ENCODE data around the gene KIF16B. TPM values are rescaled to one million over a fixed set of nuclear protein-coding genes. Genes with fewer than 3 reads are reported as not detected.

Gene KIF16B
- total RNA-seq, 6 experiments from 2014 or later = 8.4 to 15.9 (median 11.7) TPM

GRCh38 chr20:16301986-16302385 lies 271.3 kb downstream of the KIF16B start:
- Histone ChIP-seq H3K27ac (no peak overlapping the region), H3K27me3 (no peaks in the 10 kb centered on the region), H3K4me3 (no peak overlapping the region), H3K4me1 (no peaks in the 10 kb centered on the region), H3K36me3 (no peaks in the 10 kb centered on the region), H3K9me3 (peaks cover 0 to 8% (median 0%) of the 10 kb centered on the region in 4 donors)
- ATAC-seq (no peak), DNase-seq (no peak)
- 89% methylated on average over 1 of the region's 1 CpG for WGBS (ENCODE audit: insufficient coverage, low coverage, low lambda C conversion rate, missing lambda C conversion rate)
- intact Hi-C loops (cut with DNase I) = no loop called here
- TF ChIP-seq POLR2A (IDR thresholded peaks at IDR 0.05) (no peak), CTCF (IDR thresholded peaks at IDR 0.05) (no peak)

GRCh38 chr20:16299897-16300296 lies 273.4 kb downstream of the KIF16B start:
- no peak for DNase-seq
- 67% methylated on average over 6 of the region's 6 CpGs for WGBS (ENCODE audit: insufficient coverage, low coverage, low lambda C conversion rate, missing lambda C conversion rate)

GRCh38 chr20:16296931-16297330 lies 276.3 kb downstream of the KIF16B start:
- no peak for ATAC-seq

More at GRCh38 chr20:16299897-16300296, 273.4 kb downstream of the KIF16B start:
- no peaks in the 10 kb centered on the region for H3K36me3 ChIP-seq
- H3K4me3 ChIP-seq = no peak overlapping the region
- H3K4me1 ChIP-seq = no peaks in the 10 kb centered on the region
- H3K27me3 ChIP-seq = no peaks in the 10 kb centered on the region
- no peak overlapping the region for H3K27ac ChIP-seq
- H3K9me3 ChIP-seq = peaks cover 0 to 8% (median 0%) of the 10 kb centered on the region in 4 donors
- TF ChIP-seq CTCF (IDR thresholded peaks at IDR 0.05) (no peak), POLR2A (IDR thresholded peaks at IDR 0.05) (no peak)
- no peak for ATAC-seq
- intact Hi-C loops (cut with DNase I) = no loop called here

GRCh38 chr20:16295534-16295933 lies 277.7 kb downstream of the KIF16B start:
- H3K36me3 ChIP-seq = no peaks in the 10 kb centered on the region
- ATAC-seq (no peak), DNase-seq (no peak)
- intact Hi-C loops (cut with DNase I) = no loop called here
- H3K27me3 ChIP-seq = no peaks in the 10 kb centered on the region
- H3K4me1 ChIP-seq = no peaks in the 10 kb centered on the region
- H3K4me3 ChIP-seq = no peak overlapping the region
- H3K27ac ChIP-seq = no peak overlapping the region
- no peaks in the 10 kb centered on the region for H3K9me3 ChIP-seq
- WGBS (ENCODE audit: insufficient coverage, low coverage, low lambda C conversion rate, missing lambda C conversion rate) = 68% methylated on average over 5 of the region's 5 CpGs
- no peak for TF ChIP-seq POLR2A (IDR thresholded peaks at IDR 0.05)
- TF ChIP-seq CTCF (IDR thresholded peaks at IDR 0.05) = no peak

More at GRCh38 chr20:16296931-16297330, 276.3 kb downstream of the KIF16B start:
- Histone ChIP-seq H3K4me1 (no peaks in the 10 kb centered on the region), H3K9me3 (peaks cover 0 to under 1% (median 0%) of the 10 kb centered on the region in 4 donors), H3K27ac (no peak overlapping the region), H3K36me3 (no peaks in the 10 kb centered on the region), H3K4me3 (no peak overlapping the region), H3K27me3 (no peaks in the 10 kb centered on the region)
- TF ChIP-seq CTCF (IDR thresholded peaks at IDR 0.05) (no peak), POLR2A (IDR thresholded peaks at IDR 0.05) (no peak)
- intact Hi-C loops (cut with DNase I) = no loop called here
- DNase-seq = no peak
- 60% methylated on average over 3 of the region's 3 CpGs for WGBS (ENCODE audit: insufficient coverage, low coverage, low lambda C conversion rate, missing lambda C conversion rate)

GRCh38 chr20:16293590-16293989 lies 279.7 kb downstream of the KIF16B start:
- Histone ChIP-seq H3K4me3 (no peak overlapping the region), H3K36me3 (no peaks in the 10 kb centered on the region), H3K9me3 (no peaks in the 10 kb centered on the region), H3K4me1 (no peaks in the 10 kb centered on the region), H3K27ac (no peak overlapping the region), H3K27me3 (no peaks in the 10 kb centered on the region)
- no peak for TF ChIP-seq POLR2A (IDR thresholded peaks at IDR 0.05)
- TF ChIP-seq CTCF (IDR thresholded peaks at IDR 0.05) = no peak
- DNase-seq (no peak), ATAC-seq (no peak)
- WGBS (ENCODE audit: insufficient coverage, low coverage, low lambda C conversion rate, missing lambda C conversion rate) = 81% methylated on average over 4 of the region's 5 CpGs
- intact Hi-C loops (cut with DNase I) = no loop called here
